HG03175 (cell line): Measurements from ENCODE around the gene SHISA7.

ENCODE experiments used
- ATAC-seq: cut with Tn5 transposase; IDR thresholded peaks from one replicate; pipeline ENCODE4 v1.9.1; 2021; ENCODE audit warnings: mild to moderate bottlenecking, moderate library complexity; ENCODE audit not compliant: unreplicated experiment

The SHISA7 gene

DNA sequence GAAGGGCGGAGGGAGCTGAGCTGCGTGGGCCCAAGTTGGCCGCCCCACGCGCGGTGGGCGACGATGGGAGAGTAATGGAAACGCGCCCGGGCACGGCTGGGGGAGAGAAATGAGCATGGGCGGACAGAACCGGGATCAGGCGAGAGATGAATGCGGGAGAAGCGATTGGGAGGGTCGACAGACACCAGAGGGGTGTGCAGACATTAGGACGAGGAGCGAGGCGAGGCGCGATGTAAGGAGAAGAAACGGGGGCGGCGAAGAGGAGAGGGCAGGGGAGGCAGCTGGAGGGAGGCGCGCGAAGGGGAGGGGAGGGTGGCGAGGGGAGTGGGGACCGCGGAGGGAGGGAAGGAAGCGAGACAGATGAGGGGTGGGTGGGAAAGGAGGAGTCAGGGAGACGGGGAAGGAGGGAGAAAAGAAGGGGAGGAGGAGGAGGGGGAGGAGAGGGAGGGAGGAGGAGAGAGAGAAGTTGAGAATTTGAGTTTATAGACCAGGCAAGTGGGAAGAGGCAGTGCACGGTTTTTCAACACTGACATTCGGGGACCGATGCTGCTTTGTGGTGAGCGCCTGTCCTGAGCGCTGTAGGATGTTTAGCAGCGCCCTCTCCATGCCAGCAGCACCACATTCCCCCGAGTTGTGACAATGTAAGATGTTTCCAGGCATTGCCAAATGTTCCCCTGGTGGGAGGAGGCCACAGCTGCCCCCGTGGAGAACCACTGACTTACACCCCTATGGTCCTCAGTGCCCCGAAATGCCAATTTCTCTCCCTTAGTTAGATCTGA lies at the start of gene SHISA7:
TSS of gene SHISA7 (minus strand) at position 256 of the 779 bp plus-strand sequence. CDS start 437 bp downstream, outside the sequence.
- no peak for ATAC-seq

DNA sequence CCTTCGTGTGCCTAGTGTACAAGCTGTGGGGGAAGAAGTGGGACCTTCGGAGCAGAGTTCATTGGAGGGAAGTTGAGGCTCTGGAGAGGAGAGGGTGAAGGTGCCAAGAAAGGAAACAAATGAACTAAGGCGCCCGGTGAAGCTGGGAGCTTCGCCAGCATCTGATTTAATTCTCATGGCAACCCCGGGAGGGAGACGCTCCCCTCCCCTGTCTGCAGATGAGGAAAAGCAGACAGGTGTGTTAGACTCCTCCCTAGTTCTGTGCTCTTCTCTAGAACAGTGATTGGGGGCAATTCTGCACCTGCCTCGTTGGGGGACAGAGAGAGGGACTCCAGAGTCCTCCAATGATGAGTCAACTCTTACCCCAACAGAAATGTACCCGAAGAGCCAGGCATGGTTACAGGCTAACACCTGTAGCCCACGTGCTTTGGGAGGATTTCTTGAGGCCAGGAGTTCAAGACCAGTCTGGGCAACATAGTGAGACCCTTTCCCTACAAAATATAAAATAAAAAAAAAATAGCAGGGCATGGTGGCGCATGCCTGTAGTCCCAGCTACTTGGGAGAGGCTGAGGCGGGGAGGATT lies 49.4 kb upstream of the SHISA7 start:
- no peak for ATAC-seq

DNA sequence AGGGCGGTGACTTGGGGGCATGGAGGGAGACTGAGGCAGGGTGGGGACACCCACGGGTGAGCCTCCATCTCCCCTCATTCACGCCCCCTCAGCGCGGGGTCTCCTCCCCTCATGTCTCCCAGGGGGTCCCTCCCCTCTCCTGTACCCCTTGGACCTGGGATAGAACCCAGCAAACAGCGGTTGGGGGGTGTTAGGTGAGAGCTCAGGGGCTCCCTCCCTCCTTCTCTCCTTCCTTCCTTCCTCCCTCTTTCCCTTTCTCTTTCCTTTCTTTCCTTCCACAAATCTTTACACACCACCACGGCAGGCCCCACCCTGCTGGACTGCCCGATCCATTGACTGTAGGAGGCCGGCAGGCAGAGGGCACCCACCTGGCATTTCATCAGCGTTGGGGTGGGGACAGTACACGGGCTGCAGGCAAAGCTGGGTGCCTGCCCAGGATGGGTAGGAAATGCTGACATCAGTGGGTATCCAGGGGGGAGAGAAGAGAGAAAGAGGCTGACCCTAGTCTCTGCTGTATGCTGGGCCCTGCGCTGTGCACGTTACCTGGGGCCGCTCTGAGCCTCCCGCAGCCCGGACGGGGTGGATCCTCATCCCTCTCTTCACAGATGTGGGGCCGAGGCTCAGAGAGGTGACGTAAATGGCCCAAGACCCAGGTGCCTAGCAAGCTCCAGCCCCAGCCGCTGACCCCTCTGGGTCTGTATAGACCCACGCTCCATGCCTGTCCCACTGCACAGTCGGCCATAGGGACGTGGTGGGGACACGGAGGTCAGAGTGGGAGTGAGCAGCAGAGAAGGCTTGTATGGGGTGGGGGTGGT lies 48.7 kb upstream of the SHISA7 start:
- no peak for ATAC-seq

DNA sequence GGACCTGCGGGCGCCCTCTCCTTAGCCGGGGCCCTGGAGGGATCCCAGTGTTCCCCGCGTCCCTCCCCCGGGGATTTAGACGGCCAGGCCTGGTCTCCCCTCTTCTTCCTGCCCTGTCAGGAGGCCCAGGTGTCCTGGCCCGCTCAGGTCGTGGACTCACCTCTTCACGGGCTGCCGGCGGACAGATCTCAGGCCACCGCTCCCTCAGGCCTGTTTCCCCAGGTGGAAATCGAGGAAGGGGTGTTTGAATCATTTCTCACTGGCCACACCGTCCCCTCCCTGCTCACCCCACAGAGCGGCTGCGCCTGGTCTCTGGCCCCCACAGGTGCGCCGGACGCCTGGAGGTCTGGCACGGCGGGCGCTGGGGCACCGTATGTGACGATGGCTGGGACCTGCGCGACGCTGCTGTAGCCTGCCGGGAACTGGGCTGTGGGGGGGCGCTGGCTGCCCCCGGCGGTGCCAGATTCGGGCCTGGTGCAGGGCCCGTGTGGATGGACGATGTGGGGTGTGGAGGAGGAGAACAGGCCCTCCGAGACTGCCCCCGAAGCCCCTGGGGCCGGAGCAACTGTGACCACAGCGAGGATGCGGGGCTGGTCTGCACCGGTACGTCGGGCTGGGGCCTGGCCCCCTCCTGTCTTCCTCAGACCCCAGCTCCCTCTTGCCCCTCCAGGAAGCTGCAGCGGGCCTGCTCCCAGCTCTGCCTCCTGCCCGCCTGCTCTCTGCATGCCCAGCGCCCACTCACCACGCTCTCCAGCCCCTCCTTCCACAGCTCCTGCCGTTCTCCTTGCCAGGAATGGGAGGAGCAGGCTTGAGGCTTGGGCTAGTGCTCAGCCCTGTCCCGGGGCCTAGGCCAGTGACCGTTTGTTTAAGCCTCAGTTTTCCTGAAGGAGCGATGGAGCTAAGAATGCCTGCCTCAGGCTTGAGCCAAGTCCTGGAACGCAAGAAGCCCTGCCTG lies 47.7 kb upstream of the SHISA7 start:
- no peak for ATAC-seq

DNA sequence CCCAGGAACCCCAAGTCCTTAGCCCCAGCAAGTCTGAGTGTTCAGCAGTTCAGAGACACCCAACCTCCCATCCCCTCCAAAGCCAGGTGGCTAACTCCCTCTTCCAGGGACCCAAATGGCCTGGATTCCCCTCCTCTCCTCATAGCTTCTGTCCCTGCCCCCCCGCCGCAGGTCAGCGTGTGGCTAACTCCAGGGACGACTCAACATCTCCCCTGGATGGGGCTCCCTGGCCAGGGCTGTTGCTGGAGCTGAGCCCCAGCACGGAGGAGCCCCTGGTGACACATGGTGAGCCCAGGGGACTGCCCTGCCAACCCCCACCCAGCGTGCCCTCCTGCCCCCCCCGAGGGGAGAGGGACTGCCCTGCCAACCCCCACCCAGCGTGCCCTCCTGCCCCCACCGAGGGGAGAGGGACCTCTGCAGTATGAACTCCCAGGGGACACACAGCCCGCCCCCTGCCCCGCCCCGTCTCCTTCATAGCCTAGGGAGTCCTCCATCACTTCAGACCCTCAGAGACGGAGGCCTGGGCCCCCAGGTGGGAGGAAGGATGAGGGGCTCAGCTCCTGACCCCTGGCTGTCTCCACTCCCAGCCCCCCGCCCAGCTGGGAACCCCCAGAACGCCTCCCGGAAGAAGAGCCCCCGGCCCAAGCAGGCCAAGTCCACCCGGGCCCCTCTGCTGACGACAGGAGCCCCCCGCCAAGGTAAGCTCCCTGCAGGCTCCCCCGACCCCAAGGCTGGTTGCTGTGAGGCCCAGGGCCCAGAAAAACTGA lies 46.8 kb upstream of the SHISA7 start:
- no peak for ATAC-seq

DNA sequence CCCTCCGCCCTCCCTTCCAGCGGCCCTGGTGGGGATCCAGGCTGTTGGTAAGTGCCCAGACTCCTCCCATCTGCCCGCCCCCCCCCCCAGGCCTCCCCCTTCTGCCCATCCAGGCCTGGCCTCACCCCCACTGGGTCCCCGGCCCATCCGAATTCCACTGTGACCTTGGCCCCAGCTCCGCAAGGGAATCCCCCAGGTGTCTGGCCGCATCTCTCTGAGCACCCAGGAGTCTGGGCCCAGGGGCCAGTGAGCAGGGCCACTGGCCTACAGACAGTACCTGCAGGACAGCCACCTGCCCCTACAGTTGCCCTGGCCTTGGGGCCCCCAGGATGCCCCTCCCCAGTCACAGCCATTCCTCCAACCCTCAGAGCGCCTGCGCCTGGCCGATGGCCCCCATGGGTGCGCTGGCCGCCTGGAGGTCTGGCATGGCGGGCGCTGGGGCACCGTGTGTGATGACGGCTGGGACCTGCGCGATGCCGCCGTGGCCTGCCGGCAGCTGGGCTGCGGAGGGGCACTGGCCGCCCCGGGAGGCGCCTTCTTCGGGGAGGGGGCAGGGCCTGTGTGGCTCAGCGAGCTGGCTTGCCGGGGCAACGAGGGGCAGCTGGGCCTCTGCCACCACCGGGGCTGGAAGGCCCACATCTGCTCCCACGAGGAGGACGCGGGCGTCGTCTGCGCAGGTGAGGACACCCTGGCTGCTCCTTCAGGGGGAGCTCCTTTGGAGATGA lies 46.0 kb upstream of the SHISA7 start:
- no peak for ATAC-seq

DNA sequence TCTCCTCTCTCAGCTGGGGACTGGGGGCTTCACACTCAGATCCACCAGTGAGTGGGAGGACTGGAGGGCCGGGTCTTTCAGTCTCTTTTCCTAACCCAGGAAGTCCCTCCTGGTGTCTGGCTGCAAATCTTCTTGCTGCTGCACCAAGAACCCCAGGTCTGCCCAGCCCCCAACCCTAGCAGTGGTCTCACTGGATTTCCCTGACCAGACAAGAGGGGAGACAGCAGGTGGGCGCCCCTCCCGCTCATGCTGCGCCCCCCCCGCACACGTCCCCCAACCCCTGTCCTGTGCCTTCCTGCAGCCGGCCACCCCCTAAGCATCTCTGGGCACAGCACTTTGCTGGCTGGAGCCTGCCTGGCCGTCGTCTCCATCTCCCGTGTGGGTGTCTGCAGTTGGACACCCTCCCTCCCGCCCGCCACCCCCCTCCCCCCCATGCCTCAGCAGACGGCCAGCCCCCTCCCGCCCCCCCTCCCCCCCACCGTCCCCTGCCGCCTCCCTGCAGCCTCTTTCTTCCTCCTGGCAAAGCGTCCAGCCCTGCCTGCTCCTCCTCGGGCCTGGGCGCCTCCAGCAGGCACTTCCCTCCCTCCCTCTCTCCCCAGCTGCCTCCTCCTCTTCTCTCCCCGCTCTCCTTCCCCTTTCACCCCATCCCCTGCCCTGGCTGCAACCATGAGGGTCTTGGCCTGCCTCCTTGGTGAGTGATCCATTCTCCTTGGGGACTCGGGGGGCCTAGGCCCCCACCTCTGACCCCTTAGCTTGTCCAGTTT lies 45.0 kb upstream of the SHISA7 start, which contains the start of gene SSC5D:
TSS of gene SSC5D (plus strand) at position 513 of the 764 bp plus-strand sequence. CDS start at position 667, 154 bp downstream.
- no peak for ATAC-seq

DNA sequence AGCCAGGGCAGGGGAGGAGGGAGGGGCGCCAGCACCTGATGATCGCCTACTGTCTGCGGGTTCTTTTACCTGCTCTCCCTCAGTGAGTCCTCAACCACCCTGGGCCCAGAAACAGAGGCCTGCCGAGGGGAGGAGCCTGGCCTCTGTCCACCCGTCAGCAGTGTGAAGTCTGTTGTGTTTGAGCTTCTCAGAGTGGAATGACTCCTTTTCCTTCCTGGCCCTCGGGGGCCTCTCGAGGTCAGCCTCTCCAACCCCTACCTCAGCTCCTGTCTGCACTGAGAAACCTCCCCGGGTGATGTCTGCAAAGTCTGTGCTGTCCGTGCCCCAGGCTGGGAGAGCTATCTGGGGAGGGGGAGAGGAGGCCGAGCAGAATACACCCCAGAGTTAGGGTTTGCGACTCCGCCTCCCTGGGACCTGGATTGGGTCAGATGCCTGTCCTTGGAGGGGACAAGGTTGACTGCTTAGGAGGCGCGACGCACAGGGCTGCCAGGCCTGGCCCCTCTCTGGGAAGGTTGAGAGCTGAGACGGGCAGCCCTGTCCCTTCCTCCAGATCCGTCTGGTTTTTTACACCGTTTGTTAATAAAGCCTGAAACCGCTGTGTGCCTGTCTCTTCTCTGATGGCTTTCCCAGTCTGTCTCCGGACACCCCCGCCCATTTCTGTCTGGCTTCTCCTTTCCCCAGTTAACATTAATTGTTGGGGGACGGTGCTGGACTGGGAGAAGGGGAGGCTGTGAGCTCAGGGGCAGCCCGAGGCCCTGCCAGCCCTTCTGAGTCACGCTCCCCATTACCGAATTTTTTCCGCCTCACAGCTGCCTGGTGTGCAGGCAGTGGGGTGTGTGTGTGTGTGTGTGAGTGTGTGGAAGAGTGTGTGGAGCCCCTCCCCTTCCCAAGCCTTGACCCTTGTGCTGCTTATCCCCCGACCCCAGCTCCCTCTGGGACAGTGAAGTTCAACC lies 44.1 kb upstream of the SHISA7 start:
- ATAC-seq, result no peak

DNA sequence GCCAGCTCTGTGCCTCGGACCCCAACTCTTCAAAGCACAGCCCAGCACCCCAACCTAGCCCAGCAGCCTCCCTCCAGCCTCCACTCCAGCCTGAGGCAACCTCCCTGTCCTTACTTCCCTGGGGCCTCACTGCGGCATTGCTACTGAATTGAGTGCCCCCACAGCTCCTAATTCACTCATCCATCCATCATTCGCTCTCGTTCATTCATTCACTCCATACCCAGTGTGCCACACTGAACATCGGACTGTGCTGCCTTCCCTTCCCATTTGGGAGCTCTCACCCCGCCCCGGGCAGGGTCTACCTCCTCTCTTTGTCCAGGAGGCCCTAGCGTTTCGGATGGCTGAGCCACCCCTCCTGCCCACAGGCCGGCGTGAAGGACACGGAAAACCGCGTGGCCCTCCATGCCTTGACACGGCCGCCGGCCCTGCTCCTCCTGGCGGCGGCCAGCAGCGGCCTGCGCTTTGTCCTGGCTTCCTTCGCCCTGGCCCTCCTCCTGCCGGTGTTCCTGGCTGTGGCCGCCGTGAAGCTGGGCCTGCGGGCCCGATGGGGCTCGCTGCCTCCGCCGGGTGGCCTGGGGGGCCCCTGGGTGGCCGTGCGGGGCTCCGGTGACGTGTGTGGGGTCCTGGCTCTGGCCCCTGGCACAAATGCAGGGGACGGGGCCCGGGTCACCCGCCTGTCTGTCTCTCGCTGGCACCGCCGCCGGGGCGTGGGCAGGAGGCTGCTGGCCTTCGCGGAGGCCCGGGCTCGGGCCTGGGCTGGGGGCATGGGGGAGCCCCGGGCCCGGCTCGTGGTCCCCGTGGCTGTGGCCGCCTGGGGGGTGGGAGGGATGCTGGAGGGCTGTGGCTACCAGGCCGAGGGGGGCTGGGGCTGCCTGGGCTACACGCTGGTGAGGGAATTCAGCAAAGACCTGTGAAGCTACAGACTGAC lies 43.2 kb upstream of the SHISA7 start:
- no peak for ATAC-seq

DNA sequence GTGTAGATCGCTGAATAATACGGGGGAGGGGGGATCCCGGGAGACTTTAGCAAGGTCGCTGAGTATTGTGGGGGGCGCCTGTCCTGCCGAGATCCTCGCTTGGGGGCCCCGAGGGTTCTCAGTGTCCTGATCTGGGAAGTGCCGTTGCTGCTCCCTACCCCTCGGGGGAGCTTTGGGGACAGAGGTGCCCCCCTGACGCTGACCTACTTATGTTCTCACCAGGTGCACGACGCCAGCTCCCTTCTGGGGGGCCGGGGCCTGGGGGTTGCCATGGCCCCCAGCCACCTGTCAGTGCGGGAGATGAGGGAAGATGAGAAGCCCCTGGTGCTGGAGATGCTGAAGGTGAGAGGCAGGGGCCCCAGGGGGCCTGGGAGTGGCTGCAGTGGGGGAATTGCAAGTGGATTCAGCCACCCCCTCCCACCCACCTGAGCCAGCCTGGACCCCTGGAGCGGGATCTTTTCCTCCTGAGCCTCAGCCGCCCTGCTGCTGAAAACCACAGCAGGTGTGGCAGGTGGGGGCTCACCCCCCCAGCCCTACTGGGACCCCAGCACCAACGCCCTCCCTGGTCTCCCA lies 42.4 kb upstream of the SHISA7 start:
- ATAC-seq, result no peak

DNA sequence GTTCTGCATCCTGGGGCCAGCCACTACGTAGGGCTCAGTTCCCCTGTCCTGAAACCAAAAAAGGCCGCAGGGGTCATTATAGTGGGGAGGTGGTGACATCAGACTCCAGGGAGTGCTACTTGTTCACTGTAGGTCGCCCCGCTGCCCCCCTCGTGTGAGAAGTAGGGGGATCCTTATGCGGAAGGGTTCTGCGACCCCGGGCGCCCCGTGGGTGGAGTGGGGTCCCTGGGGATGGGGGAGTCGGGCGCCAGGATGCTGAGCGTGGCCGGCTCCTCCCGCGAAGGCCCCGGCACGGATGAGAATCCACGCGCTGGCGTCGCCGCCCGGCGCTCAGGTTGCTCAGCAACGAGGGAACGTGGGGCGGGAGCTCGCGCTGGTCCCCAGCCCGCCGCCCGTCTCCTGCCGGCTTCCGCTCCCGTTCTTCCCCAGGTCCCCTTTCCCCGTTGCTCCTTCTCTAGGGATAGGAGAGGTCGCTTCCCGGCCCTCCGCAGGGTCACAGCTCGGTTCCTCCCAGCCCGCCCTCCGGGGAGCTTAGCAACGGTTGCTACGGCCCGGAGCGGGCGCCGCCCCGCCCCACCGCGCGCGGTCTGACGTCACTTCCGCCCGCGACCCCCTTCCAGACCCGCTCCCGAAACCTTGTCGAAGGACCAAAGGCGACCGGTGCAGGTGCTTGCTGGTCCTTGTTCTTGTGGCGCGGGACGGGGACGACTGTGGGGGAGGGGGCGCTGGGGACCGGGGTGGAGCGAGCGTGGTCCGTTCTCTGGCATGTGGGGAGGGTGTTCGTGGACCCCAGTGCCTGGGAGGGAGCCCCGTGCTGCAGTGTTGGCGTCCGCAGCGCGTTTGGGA lies 41.7 kb upstream of the SHISA7 start, which contains the start of gene NAT14:
TSS of gene NAT14 (plus strand) at position 596 of the 846 bp plus-strand sequence. CDS start 521 bp downstream, outside the sequence.
- peak; percentile 73 for ATAC-seq

DNA sequence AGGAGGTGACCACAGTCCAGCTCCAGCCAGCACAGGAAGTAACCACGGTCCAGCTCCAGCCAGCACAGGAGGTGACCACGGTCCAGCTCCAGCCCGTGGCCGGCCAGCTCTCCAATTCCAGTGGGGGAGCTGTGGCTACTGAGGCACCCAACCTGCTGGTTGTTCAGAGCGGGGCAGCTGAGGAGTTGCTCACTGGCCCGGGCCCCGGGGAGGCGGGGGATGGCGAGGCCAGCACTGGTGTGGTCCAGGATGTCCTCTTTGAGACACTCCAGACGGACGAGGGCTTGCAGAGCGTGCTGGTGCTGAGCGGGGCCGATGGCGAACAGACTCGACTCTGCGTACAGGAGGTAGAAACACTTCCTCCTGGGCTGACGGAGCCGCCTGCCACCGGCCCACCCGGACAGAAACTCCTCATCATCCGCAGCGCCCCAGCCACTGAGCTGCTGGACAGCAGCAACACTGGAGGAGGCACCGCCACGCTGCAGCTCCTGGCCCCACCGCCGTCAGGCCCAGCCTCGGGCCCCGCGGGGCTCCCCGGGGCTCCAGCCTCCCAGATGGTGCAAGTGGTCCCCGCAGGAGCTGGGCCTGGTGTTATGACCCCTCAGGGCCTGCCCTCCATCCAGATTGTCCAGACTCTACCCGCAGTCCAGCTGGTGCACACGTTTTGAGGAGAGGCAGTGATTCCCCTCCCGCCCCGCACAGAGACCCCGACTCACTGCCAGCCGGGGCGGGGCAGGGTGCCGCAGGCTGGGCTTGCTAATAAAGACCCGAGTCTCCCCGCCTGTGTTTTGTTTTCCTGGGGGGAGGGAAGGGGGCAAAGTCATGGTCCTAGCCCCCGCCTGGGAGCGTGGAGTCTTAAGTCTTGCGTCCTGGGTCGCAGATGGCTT lies 40.8 kb upstream of the SHISA7 start:
- no peak for ATAC-seq

DNA sequence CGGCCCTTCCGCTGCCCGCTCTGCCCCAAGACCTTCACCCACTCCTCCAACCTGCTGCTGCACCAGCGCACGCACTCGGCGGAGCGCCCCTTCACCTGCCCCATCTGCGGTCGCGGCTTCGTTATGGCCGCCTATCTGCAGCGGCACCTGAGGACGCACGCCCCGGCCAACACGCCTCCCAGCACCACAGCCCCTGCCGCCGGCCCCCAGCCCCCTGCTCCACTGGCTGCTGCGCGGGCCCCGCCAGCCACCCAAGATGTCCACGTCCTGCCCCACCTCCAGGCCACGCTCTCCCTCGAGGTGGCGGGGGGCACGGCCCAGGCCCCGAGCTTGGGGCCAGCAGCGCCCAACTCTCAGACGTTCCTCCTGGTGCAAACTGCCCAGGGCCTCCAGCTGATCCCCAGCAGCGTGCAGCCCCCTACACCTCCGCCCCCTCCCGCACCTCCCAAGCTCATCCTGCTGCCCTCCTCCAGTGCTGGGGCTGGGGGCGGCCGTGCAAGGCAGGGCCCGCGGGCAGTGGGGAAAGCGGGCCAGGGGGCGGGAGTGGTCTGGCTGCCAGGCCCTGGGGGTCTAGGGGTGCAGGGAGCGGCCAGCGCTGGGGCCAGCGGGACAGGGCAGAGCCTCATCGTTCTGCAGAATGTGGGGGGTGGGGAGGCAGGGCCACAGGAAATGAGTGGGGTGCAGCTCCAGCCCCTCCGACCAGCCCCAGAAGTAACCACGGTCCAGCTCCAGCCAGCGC lies 40.0 kb upstream of the SHISA7 start:
- ATAC-seq, result no peak
